Suprapubic skin (tissue), 4 donors: ENCODE measurements around the gene PDE11A. TPM values are rescaled to one million over a fixed set of nuclear protein-coding genes. Genes with fewer than 3 reads are reported as not detected.
A peak's percentile ranks its signal among the peaks of the same experiment; 100 is the strongest.

ENCODE experiments used
- DNase-seq, 2 donors: peaks; one replicate each; pipeline ENCODE4 v3.0.0-alpha.2; 2019; ENCODE audit warnings: low spot score in 2 of 2
- H3K27ac ChIP-seq: fragments of 200-600 bp; sonication (generic); one replicate; pipeline ENCODE4 v1.5.1; 2019
- H3K27me3 ChIP-seq: fragments of 200-600 bp; sonication (generic); one replicate; pipeline ENCODE4 v1.5.1; 2019
- H3K36me3 ChIP-seq: fragments of 200-600 bp; sonication (generic); one replicate; pipeline ENCODE4 v1.5.1; 2019
- H3K4me1 ChIP-seq: fragments of 200-600 bp; sonication (generic); one replicate; pipeline ENCODE4 v1.5.1; 2019
- H3K4me3 ChIP-seq: fragments of 200-600 bp; sonication (generic); one replicate; pipeline ENCODE4 v1.5.1; 2019; ENCODE audit warnings: mild to moderate bottlenecking
- H3K9me3 ChIP-seq: fragments of 200-600 bp; sonication (generic); one replicate; pipeline ENCODE4 v1.5.1; 2019
- CTCF ChIP-seq, 2 donors: fragments of 200-600 bp in 1 of 2; fragments of 450-650 bp in 1 of 2; sonication (generic) in 1 of 2; IDR thresholded peaks; one replicate each; pipeline ENCODE4 v1.5.1; 2016 to 2019; ENCODE audit warnings: antibody characterized with exemption in 2 of 2, mild to moderate bottlenecking in 1 of 2, moderate library complexity in 1 of 2
- EP300 ChIP-seq: sonication (generic); formaldehyde crosslinking; IDR thresholded peaks from one replicate; pipeline ENCODE4 v1.6.1; 2017; ENCODE audit warnings: antibody characterized with exemption
- POLR2A ChIP-seq, 2 donors: fragments of 450-650 bp; IDR thresholded peaks; one replicate each; pipeline ENCODE4 v1.6.1; 2017; ENCODE audit warnings: antibody characterized with exemption in 2 of 2, mild to moderate bottlenecking in 2 of 2, moderate library complexity in 2 of 2
- POLR2AphosphoS5 ChIP-seq, 3 donors: sonication (generic); formaldehyde crosslinking; IDR thresholded peaks; one replicate each; pipeline ENCODE4 v1.6.1; 2017; ENCODE audit warnings: antibody characterized with exemption in 3 of 3
- WGBS: methylation state at CpG from one replicate; pipeline ENCODE4 v1.1.5; 2018; 5-methylcytosine and 5-hydroxymethylcytosine counted together
- total RNA-seq, 4 donors: library from RNA; depleted of rRNA; stranded (reverse); fragments of >200 nt; gene quantifications; one replicate each; pipeline ENCODE4 v1.1.0, GENCODE V29; 2016

Gene PDE11A
- total RNA-seq, 4 donors from 2014 or later, result 0.08 to 1.0 (median 0.36) TPM

DNA sequence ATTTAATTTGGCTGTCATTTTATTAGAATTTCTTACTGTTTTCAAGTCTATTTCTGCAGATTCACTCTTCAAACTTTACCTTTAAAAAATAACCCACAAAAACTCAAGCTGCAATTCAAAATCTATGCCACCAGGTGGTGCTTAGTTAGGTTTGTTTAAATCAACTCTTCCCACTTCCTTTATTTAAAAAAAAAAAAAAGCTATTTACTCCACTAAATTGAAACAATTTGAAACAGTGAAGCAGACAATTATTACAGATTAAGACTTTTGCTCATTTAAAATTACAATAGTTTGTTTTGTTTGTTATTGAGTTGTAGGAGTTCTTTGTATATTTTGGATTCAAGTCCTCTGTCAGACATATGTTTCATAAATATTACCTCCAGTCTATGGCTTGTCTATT lies 300.0 kb downstream of the PDE11A start:
- Histone ChIP-seq H3K27ac (no peak overlapping the region), H3K4me1 (no peaks in the 10 kb centered on the region), H3K9me3 (no peaks in the 10 kb centered on the region), H3K4me3 (no peak overlapping the region), H3K27me3 (no peaks in the 10 kb centered on the region), H3K36me3 (no peaks in the 10 kb centered on the region)
- DNase-seq, result no peak
- peak in 1 of 2 donors; percentile 33 for TF ChIP-seq CTCF (IDR thresholded peaks at IDR 0.05)
- no peak for TF ChIP-seq POLR2AphosphoS5 (IDR thresholded peaks at IDR 0.05)

GRCh38 chr2:177771191-177771590 lies 301.4 kb downstream of the PDE11A start:
- no peaks in the 10 kb centered on the region for H3K27me3 ChIP-seq
- WGBS, result 87% methylated on average over 3 of the region's 3 CpGs
- TF ChIP-seq CTCF (IDR thresholded peaks at IDR 0.05) (no peak), POLR2AphosphoS5 (IDR thresholded peaks at IDR 0.05) (no peak), EP300 (no peak), POLR2A (IDR thresholded peaks at IDR 0.05) (no peak)
- H3K4me1 ChIP-seq, result no peaks in the 10 kb centered on the region
- H3K36me3 ChIP-seq, result no peaks in the 10 kb centered on the region
- no peak overlapping the region for H3K4me3 ChIP-seq
- no peak for DNase-seq
- no peak overlapping the region for H3K27ac ChIP-seq
- H3K9me3 ChIP-seq, result no peaks in the 10 kb centered on the region

DNA sequence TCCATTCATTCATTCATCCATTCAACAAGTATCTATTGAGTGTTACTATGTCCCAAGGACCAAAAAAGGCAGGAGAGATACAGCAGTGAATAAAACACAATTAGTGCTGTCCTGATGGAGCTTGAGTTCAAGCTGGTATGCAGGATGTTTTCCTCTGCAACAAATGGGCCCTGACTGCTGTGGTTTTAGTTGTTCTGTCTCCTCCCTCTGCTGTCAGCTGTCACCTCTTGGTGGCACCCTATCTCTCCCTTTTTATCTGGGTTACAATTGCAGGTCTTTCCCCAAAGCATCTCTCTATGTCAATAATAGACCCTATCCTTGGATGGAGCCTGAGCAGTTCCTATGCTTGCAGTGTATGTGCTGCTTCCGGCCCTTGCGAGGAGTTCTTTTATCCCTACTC lies 304.8 kb downstream of the PDE11A start:
- H3K4me3 ChIP-seq, result no peak overlapping the region
- TF ChIP-seq POLR2A (IDR thresholded peaks at IDR 0.05), result no peak
- 76% methylated on average over 2 of the region's 2 CpGs for WGBS
- H3K9me3 ChIP-seq, result no peaks in the 10 kb centered on the region
- no peak overlapping the region for H3K27ac ChIP-seq
- H3K36me3 ChIP-seq, result no peaks in the 10 kb centered on the region
- H3K27me3 ChIP-seq, result no peaks in the 10 kb centered on the region
- DNase-seq, result no peak
- H3K4me1 ChIP-seq, result peaks cover 3% of the 10 kb centered on the region

GRCh38 chr2:177765698-177766097 lies 306.9 kb downstream of the PDE11A start:
- Histone ChIP-seq H3K27me3 (no peaks in the 10 kb centered on the region), H3K4me3 (no peak overlapping the region), H3K4me1 (peaks cover 3% of the 10 kb centered on the region), H3K27ac (no peak overlapping the region), H3K36me3 (no peaks in the 10 kb centered on the region), H3K9me3 (no peaks in the 10 kb centered on the region)
- TF ChIP-seq EP300 (no peak), POLR2AphosphoS5 (IDR thresholded peaks at IDR 0.05) (no peak), CTCF (IDR thresholded peaks at IDR 0.05) (no peak), POLR2A (IDR thresholded peaks at IDR 0.05) (no peak)
- 87% methylated on average over 2 of the region's 2 CpGs for WGBS
- no peak for DNase-seq

DNA sequence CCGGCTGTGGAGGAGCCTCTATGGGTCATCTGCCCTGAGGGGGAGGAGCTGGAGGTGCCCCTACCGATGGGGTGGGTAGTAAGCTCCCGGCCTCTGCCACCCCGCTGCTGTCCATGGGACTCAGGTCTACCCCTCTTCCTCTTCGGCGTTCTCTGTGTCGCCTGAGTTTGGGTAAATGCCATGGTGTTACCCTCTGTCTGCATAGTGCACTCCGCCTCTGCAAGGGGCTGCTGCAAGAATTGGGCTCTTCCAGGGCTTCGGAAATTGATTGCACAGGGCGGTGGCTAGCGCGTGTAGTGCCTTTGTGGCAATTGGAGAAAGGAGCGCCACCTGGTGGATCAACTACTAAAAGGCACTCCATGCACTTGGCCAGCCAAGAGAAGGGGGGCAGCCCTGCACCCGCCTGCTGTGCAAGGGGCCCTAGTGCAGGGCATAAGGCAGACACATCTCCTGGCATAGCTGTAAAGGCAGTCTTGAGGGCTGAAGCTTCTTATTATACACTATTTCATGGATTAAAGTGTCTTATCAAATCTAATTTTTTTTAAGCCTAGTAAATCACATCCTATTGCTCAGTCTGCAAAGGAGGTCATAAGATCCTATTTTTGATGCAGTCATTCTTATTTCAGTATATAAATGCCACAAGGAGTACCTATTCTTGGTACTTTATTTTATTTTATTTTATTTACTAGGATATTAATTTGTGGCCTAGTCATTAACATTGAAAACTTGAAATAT lies 308.9 kb downstream of the PDE11A start:
- peak; percentile 83 to 85 for DNase-seq
- H3K36me3 ChIP-seq, result no peaks in the 10 kb centered on the region
- no peak overlapping the region for H3K4me3 ChIP-seq

More for the DNA sequence above, 308.9 kb downstream of the PDE11A start:
- Histone ChIP-seq H3K4me1 (peaks cover 4% of the 10 kb centered on the region), H3K27me3 (no peaks in the 10 kb centered on the region), H3K9me3 (no peaks in the 10 kb centered on the region), H3K27ac (no peak overlapping the region)
- 47% methylated on average over 8 of the region's 14 CpGs for WGBS
- no peak for TF ChIP-seq EP300
- TF ChIP-seq CTCF (IDR thresholded peaks at IDR 0.05), result peak; percentile 60 to 78
- TF ChIP-seq POLR2A (IDR thresholded peaks at IDR 0.05), result no peak
- no peak for TF ChIP-seq POLR2AphosphoS5 (IDR thresholded peaks at IDR 0.05)
